ENCODE data around the gene IFNG.
"Not testable (repeated sequence)": the region's sequence is repeated elsewhere in the genome, so short reads cannot be mapped to it uniquely, and the experiment has no call there.

The IFNG gene

DNA sequence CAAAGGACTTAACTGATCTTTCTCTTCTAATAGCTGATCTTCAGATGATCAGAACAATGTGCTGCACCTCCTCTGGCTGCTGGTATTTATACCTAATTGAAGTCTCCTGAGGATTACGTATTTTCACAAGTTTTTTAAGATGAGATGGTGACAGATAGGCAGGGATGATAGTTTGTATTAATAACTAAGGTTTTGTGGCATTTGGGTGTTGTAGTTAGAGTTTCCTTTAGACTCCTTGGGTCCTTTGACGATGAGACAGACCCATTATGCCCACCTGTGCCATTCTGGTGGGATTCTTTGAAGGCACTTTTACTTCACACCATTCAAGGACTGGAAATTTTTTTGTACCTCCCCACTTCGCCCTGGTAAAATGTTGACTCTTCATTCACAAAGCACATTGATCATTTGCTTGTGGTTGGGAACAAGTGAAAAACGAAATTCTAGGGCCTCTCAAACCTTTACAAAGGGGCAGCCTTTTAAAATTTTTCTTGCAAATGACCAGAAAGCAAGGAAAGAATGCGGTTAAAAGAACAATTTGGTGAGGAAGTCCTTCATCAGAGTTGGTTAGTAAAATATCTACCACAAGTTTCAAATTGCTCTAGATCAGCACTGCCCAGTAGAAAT lies at the start of gene IFNG:
TSS of gene IFNG (minus strand) at position 60 of the 624 bp plus-strand sequence. CDS start 125 bp downstream, outside the sequence.
- no peak for DNase-seq (ENCODE audit: low spot score)

DNA sequence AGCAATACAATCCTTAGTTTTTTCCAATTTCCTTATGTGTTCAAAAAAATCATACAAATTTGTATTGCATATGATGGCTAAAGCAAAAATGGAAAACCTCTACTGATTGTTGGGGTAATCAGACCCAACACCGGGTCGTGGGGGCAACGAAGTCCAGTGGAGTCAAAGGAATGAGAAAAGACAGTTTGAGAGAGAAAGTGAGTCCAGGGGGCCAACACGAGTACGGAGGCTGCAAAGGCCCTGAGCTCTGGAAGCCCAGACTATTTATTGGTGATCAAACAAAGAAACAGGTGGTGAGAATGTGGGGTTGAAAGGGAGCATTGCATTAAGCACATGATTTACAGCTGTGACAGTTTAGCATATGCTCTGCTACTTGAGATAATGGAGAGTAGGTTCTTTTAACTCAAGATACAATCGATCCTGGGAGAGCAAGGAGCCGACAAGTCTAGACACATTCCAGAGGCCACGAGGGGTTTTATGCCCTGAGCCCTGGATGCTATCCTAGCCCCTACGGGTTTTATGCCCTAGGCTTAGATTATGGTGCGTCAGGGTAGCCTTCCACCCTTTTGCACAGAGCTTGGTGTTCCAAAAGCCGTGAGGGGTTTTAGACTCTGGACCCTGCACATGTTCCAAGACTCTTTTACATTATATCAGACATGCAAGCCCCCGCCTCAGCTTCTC lies 49.6 kb upstream of the IFNG start:
- DNase-seq (ENCODE audit: low spot score) = not testable (repeated sequence)

DNA sequence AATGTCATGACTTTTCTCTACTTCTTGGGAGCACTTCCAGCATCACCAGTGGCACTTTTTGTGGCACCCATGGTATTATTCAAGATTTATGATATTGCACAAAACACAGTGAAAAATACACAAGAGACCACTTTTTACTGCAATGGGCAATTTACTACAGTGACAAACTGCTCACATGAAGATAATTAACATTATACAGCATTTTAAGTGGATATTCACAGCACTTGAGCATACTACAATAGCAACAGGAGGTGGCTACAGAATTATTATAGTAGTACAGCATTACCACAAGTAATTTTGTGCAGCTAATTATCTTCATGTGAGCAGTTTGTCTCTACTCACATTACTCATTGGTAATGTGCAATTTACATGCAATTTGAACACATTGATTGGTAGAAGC lies 47.7 kb upstream of the IFNG start:
- DNase-seq (ENCODE audit: low spot score) = no peak

DNA sequence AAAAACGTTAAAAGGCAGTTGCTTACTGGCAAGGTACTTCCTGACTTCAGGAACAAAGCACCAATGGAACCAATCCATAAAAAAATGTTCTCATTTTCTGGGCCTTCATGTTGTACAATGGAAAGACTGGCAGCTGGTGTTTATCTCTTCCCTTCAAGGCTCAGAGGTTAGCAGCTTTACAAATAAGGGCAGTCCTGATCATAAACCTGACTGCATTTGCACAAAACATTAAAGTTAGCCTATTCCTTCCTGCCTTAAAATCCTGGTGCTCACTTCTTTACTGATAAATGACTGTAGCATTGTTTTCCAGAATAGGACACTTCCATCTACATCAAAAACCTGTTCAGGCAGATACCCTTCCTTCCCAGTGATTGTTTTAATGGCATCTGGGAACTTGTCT lies 46.9 kb upstream of the IFNG start:
- DNase-seq (ENCODE audit: low spot score) = no peak

DNA sequence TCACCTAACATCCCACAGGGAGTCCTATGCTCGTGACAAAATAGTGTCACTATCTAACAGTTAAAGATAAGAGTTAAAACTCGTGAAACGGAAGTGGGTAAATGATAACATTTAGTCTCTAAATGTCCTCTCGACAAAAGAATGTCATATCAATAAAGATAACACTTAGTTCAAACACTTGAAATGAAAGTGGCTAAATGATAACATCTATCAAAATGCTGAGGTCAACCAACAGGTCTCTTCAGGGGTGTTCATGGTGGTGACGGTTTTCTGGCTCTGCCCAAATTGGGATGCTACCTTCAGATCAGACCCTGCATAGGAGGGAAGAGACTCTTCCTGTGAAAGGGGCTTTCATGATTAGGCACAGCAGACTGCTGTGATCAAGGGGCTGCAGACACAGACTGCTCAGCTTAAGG lies 43.9 kb upstream of the IFNG start:
- no peak for DNase-seq (ENCODE audit: low spot score)

DNA sequence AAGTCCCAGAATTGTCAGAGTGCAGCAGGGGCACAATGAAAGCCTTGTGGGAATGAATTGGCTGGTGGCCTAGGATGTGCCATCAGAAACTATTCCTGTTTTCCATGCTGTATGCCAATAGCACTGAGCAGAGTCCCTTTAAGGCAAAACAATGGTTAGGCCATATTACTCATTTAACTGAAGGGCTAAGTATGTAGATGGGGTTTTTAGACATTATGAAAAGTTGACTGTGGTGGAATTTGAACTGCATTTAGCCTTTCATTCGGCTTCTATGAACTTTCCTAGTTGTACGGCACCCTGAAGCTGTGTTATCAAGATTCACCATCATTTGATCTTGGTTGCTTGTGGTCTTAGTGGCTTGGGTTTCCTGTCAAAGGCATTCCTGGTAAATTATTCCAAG lies 41.3 kb upstream of the IFNG start:
- no peak for DNase-seq (ENCODE audit: low spot score)

DNA sequence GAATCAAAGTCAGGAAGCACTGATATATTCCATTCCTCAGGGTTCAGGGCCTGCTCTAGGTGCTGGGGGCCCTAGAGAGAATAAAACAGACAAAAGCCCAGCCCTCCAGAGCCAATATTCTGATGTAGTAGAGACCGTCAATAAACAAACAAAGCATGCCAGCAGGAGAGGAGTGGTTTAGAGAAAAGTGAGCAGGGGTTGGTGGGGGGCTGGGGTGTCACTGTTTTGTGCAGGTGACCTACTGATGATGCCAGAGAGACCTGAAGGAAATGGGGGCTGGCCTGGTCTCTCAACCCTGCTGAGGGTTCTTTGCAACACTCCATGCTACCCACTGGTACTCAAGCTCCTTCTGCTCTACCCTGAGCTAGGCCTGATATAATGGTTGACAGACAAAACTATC lies 39.6 kb upstream of the IFNG start:
- DNase-seq (ENCODE audit: low spot score) = no peak

DNA sequence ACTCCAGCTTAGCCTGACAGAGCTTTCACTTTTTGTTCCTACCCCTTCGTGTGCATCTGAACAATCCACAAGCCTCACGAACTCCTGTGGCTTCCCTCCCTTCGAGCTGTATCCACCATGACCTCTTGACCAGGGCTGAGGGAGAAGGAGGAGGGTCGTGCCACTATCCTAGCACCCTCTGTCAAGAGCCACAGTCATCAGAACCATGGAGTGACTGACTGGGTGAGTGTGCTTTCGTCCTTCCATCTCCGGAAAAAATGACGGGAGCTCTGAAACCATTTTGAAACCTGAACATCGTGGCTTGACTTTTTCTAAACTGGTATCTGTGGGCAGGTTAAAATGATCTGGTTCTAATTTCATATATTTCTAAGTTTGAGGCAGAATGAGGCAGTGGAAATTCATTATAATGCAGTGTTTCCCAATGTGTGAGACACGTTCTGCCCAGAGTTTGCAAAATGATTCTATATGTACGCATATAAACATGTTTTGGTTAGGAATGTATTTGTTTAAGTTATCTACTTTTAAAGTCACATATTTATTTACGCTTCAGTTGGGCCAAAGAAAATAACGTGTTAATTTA lies 39.1 kb upstream of the IFNG start:
- DNase-seq (ENCODE audit: low spot score) = no peak

DNA sequence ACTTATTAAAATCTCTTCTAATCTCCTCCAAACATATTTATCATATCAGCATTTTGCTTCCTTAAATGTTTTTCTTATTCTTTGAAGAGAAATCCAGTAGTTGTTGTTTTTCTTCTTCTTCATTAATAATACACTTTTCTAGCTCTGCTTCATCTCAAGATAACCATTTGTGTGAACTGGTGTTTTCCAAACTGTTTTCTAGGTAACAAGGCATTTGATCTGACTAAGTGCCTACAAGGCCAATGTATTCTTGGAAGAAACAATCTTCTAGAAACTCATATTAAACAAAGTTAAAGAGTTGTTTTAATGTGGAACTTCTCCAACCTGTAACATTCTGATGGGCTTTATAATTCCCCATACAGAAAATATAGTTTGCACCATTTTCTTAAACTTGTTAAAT lies 30.8 kb upstream of the IFNG start:
- DNase-seq (ENCODE audit: low spot score) = no peak

DNA sequence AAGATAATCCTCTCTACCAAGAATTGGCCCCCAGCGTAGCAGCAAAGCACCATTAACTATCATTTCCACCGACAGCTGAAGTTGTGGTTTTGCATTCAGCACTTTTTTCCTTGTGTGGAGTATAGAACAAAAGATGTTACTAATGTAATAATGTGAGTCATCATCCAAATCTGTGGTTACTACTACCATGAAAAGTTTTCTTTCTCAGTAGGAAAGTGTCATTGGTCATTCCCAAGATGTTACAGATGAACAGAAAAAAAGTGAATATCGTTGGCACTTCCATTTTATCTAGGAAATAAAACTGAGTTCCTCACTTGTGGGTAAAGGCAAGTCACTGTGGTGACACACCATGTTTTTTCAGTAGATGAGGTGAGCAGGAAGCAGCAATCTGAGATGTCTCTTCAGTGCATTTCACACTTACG lies 30.3 kb upstream of the IFNG start:
- DNase-seq (ENCODE audit: low spot score) = peak; percentile 27

DNA sequence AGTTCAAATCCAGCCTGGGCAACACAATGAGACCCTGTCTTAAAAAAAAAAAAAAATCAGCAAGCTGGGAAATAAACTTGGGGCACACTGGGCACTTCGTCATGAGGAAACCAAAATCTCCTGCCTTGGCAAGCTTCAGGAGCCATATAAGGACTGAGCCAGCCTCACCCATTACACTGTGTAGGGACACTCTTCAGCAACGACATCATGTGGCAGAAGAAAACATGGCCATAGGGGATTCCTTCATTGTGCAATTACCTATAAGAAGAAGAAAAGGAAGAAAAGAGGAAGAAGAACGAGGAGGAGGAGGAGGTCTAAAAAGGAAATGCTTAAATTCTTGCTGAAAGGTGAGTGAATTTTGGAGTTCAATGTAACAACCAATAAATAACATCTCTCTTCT lies 26.1 kb upstream of the IFNG start:
- DNase-seq (ENCODE audit: low spot score) = no peak

DNA sequence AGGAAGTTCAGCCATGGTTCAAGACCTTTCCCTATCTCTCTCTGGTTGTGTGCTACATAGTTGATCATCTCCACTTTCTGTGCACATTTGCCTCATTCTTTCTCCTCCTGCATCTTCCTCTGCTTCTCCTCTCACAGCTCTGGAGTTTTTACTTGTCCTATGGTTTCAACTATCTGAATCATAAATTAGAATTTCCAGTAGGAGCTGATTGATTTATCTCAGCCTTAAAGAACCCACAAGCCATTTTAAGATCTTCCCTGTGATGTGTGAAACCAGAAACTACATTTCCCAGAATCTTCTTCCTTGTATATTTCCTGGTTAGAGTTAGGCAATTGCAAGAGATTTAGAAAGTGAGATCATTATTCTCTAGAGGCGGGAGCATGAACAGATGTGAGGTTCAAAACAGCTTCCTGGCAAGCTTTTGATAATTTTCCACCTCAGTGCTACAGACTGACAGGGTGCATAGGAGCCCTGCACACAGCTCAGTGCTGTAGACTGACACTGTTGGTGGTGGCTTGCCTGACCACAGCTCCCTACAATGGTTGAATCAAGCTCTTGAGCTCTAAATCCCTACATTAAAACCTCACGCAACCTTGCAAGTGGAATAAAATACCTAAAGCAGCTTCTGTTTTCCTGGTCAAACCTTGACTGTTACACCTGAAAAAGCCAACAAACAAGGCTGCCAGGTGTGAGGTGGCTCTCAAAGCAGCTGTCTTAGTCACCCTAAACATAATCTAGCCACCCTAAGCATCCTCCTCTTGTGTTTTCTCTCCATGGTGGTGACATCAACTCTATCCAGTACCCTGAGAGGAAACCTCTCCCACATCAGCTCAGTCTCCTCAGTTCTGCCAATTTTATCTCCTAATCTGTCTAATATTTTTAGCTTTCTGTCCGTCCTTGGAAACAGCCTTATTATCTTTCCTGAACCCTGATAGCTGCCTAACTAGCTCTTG lies 21.5 kb upstream of the IFNG start:
- DNase-seq (ENCODE audit: low spot score) = no peak

DNA sequence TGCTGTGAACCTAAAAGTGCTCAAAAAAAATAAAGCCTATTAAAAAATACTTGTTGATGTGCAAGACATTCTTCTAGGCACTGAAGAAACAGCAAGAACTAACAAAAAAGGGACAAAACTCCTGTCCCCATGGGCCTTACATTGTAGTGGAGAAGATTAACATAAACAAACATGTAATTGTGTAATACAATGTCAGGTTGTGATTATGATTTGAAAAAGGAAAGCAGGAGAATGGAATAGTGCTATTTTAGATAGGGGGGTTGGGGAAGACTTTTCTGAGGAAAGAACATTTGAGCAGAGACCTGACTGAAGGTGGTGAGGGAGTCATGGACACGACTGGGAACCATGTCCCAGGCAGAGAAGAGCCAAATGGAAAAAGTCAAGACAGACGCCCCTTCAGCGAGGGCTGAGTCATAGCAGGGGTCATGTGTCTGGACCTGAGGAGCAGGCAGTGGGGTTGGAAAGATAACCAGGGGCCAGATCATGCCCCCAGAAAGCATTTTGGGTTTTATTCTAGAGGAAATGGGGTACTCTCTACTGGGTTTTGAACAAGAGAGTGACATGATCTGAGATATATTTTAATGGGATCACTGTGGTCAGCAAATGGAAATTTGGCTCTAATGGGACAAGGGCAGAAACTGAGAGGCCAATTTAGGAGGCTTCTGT lies 19.4 kb upstream of the IFNG start:
- no peak for DNase-seq (ENCODE audit: low spot score)

DNA sequence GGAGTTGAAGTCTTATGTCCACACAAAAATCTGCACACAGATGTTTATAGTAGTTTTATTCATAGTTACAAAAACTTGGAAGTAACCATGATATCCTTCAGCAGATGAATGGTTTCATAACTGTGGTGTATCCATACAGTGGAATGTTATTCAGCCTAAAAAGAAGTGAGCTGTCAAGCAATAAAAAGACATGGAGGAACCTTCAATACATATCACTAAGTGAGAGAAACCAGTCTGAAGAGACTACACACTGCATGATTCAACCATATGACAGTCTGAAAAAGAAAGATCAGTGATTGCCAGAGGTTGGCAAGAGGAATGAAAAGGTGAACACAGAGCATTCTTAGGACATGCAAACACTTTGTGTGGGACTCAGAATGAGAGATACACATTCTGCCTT lies 18.6 kb upstream of the IFNG start:
- DNase-seq (ENCODE audit: low spot score) = no peak

DNA sequence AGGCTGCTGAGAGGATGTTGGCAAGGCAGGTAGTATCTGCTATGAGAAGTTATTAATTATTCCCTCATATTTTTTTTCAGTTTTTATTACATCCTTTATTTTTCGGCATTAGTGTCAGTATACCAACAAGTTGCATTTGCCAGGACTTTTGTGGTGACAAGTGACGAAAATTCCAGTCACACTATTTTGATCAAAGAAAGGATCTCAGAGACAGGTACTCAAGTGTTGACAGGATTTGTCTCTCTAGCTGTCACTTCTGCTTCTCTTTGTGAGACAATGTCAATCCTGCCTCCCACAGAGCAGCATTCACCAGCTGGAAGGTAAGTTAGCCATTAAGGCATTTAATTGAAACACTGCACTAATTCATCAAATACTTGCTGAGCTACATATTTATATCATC lies 18.0 kb upstream of the IFNG start:
- no peak for DNase-seq (ENCODE audit: low spot score)

DNA sequence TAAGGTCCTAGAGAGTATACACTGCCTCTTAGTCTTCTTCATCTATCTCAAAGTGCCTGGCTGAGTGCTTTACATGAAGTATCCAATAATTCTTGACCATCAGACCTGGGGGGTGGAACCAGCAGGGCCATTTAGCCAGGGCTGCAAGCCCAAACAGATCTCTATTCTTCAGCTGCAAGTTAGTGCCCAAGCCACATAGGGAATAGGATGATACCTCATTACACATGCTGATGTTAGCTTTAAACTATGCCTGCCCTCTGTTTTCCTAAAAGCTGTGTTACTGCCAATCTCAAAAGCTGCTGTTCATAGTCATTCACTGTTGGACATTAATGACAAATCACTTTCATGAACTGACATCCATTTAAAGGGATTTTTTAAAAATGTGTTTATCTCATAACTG lies 16.7 kb upstream of the IFNG start:
- no peak for DNase-seq (ENCODE audit: low spot score)

DNA sequence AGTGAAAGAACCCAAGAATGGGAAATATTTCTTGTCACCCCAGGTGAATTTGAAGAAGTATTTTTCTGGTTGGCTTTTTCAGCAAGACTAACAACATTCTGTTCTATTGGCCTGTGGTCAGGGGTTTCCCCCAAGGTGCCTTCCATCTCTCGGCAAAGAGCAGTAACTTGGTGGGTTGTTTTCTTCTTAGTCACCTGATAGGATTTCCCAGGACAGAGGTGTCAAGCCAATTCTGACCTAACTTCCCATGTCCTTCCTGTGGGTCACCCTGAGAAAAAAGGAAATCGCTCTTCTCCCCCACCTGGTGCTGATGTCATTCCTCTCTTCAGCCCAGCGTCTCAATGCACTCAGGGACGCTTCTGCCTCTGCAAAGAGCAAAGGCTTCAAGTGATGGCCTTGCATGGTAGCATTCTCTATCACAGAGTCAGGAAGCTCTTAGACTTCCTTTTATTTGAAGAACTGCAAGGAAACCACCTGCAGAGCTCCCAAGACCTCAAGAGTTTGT lies 16.1 kb upstream of the IFNG start:
- no peak for DNase-seq (ENCODE audit: low spot score)

DNA sequence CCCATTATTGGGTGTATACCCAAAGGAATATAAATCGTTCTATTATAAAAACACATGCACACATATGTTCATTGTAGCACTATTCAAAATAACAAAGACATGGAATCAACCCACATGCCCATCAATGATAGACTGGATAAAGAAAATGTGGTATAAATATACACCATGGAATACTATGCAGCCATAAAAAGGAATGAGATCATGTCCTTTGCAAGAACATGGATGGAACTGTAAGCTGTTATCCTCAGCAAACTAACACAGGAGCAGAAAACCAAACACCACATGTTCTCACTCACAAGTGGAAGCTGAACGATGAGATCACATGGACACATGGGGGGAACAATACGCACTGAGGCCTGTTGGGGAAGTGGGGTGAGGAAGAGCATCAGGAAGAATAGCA lies 15.2 kb upstream of the IFNG start:
- not testable (repeated sequence) for DNase-seq (ENCODE audit: low spot score)

DNA sequence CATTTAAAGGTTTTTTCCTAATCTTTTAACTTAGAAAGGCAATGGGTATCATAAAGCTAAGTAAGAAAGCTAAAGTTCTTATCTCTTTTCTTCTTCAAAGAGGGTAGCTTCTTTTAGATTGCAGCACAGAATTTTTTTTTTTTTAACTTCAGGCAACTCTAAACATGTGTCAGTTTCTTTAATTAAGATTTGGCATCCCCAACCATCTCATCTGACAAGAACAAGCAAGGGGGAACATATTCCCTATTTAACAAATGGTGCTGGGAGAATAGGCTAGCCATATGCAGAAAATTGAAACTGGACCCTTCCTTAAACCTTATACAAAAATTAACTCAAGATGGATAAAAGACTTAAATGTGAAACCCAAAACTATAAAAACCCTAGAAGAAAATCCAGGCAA lies 14.3 kb upstream of the IFNG start:
- DNase-seq (ENCODE audit: low spot score) = no peak

DNA sequence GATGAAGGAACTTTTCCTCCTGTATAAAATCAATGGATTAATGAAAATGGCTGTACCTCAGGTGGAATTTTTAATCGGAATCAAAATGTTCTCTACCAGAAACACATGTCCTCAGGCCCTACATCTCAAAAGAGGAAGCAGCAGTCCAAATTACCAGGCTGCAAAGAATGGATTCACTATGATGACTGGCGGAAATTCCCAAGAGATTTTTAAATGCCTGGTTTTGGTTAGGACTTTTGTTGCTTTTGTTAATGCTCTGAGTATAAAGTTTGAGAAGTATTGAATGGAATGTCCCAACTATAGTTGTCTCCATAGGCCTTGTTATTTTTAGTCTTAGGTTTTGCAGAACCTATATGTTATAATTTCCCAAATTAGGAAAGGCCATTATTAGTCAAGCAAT lies 11.2 kb upstream of the IFNG start:
- no peak for DNase-seq (ENCODE audit: low spot score)

DNA sequence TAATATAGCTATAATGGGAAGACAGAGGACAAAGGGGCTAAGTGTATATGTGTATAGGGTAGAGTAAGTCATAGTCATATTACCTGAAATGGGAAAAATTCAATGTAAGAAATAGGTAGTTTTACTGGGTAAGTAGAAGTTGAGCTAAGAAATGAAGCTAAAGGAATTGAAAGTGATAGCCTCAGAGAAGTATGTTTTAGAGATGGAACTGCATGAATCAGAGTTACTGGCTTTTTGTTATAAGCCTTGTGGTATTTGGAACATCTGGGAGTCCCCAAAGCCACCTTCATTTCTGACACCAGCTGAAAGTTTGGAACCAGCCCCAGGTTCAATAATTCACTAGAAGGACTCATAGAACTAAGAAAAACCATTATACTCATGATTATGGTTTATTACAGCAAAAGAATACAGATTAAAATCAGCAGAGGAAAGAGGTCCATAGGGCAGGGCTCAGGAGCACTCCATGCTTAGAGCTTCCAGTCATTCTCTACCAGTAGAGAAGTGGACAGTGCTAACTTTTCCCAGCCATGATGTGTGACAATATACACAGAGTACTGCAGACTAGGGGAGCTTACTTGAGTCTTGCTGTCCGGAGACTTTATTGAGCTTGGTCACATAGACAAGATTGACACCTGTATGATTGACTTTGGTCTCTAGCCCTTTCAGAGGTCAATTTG lies 9.8 kb upstream of the IFNG start:
- DNase-seq (ENCODE audit: low spot score) = no peak
